Fibroblast of villous mesenchyme (primary cell): ENCODE measurements around the gene ZCCHC8. TPM values are rescaled to one million over a fixed set of nuclear protein-coding genes. Genes with fewer than 3 reads are reported as not detected.
"Not testable (repeated sequence)": the region's sequence is repeated elsewhere in the genome, so short reads cannot be mapped to it uniquely, and the experiment has no call there.

Experiments
- DNase-seq: peaks from one replicate; pipeline ENCODE4 v3.0.0-alpha.2; 2010; ENCODE audit warnings: low read depth
- H3K4me3 ChIP-seq: 2 replicates; pipeline ENCODE4 v1.5.1; 2011; ENCODE audit warnings: low read depth, mild to moderate bottlenecking, low read length
- total RNA-seq: library from RNA; depleted of rRNA; stranded (reverse); fragments of >200 nt; gene quantifications from 2 replicates; pipeline ENCODE4 v1.2.3, GENCODE V29; 2012
- TF ChIP-seq, protein P1 (sequence below): IDR thresholded peaks from 2 replicates; pipeline ENCODE4 v1.5.1; 2012; ENCODE audit warnings: low read depth, mild to moderate bottlenecking, low read length; ENCODE audit not compliant: insufficient read depth

ZCCHC8 gene
- total RNA-seq, 1 donor: 22.5 TPM

DNA sequence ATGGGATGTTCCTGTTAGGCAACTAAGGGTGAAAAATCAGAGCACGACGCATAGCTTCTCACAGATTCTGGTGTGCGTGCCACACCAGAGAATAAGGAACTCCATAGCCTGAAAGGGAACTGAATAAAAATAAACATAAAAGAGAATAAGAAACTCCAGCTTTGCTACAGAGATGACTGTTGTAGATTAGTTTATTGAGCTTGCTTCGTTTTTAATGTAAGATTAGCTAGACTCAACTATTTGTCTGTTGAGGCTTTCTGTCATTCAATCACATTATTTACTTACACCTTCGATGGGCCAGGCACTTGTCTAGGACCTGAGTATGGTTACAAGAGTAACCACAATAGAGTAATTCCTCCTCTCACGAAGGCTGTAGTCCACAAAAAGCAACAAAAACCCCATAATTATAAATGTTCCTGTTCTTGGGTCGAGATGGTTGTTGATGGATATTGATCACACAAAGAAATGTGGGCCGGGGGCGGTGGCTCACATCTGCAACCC is 807 bp upstream of the ZCCHC8 start:
- no peak for DNase-seq
- H3K4me3 ChIP-seq: peak overlapping the region; percentile 98
- TF ChIP-seq, protein P1, sequence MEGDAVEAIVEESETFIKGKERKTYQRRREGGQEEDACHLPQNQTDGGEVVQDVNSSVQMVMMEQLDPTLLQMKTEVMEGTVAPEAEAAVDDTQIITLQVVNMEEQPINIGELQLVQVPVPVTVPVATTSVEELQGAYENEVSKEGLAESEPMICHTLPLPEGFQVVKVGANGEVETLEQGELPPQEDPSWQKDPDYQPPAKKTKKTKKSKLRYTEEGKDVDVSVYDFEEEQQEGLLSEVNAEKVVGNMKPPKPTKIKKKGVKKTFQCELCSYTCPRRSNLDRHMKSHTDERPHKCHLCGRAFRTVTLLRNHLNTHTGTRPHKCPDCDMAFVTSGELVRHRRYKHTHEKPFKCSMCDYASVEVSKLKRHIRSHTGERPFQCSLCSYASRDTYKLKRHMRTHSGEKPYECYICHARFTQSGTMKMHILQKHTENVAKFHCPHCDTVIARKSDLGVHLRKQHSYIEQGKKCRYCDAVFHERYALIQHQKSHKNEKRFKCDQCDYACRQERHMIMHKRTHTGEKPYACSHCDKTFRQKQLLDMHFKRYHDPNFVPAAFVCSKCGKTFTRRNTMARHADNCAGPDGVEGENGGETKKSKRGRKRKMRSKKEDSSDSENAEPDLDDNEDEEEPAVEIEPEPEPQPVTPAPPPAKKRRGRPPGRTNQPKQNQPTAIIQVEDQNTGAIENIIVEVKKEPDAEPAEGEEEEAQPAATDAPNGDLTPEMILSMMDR: no peak

DNA sequence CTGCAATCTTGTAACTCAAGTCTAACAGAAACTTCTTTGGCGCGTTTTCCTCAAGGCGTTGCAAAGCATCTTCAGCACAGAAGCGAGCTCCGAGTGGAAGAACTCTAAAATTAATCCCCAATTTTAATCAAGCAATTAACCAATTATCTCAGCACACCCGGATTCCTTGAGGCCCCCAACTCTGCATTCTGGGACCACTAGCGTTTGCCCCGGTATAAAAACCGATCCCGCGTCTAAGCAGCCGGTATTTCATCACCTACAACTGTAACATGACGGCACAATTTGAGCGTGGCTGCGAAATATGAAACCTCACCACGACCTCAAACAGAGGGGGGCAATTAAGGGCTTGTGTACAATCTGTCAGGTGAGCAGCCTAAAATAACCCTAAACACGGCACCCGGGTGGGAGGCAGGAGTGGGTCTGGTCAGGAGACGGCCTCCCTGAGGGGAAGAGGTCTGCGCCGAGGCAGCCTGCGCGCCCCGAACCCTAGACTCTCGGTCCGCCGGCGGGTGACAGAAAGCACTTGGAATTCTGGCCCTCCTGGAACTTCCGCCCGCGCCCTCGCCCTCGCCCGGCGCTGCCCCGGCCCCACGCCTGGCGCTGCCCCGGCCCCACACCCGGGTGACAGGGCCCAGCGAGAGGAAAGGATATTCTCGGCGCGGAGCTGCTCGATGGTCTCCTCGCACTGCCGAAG is 594 bp downstream of the ZCCHC8 start:
- DNase-seq: peak; percentile 92

GRCh38 chr12:122495258-122495657 is 5.5 kb downstream of the ZCCHC8 start:
- no peak for DNase-seq
- H3K4me3 ChIP-seq: no peak overlapping the region
- TF ChIP-seq, protein P1: no peak

More for the DNA sequence above, 594 bp downstream of the ZCCHC8 start:
- TF ChIP-seq, protein P1: no peak
- H3K4me3 ChIP-seq: peak overlapping the region; percentile 98

GRCh38 chr12:122493222-122493621 is 7.5 kb downstream of the ZCCHC8 start:
- DNase-seq, H3K4me3 ChIP-seq: not testable (repeated sequence)

DNA sequence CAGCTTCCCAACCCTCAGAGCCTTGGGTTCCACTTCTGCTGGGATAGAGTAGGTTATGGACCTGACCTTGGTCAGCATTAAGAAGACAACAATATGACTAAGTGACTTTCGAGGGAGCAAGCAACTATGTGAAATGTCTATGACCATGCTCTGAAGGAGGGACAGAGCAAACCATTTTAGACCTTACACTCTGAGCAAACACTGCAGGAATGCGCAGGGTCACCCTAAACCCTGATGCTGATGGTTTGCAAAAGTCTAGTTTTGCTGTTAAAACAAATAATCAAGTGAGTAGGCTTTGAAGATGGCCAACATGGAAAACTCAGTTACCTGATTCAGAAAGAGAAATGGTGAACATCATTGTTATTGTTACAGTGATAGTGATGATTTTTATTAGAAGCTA is 8.7 kb downstream of the ZCCHC8 start:
- TF ChIP-seq, protein P1: no peak
- no peak overlapping the region for H3K4me3 ChIP-seq
- DNase-seq: no peak

GRCh38 chr12:122489038-122489437 is 11.7 kb downstream of the ZCCHC8 start:
- TF ChIP-seq, protein P1: no peak
- peak; percentile 63 for DNase-seq
- H3K4me3 ChIP-seq: no peak overlapping the region

DNA sequence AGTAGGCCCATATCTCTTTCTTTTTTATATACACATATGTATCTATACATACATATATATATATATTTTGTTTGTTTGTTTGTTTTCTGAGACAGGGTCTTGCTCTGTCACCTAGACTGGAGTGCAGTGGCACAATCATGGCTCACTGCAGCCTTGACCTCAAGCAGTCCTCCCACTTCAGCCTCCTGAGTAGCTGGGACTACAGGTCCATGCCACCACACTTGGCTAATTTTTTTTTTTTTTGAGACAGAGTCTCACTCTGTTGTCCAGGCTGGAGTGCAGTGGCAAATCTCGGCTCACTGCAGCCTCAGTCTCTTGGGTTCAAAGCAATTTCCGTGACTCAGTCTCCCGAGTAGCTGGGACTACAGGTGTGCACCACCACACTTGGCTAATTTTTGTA is 12.9 kb downstream of the ZCCHC8 start:
- H3K4me3 ChIP-seq, DNase-seq: not testable (repeated sequence)

DNA sequence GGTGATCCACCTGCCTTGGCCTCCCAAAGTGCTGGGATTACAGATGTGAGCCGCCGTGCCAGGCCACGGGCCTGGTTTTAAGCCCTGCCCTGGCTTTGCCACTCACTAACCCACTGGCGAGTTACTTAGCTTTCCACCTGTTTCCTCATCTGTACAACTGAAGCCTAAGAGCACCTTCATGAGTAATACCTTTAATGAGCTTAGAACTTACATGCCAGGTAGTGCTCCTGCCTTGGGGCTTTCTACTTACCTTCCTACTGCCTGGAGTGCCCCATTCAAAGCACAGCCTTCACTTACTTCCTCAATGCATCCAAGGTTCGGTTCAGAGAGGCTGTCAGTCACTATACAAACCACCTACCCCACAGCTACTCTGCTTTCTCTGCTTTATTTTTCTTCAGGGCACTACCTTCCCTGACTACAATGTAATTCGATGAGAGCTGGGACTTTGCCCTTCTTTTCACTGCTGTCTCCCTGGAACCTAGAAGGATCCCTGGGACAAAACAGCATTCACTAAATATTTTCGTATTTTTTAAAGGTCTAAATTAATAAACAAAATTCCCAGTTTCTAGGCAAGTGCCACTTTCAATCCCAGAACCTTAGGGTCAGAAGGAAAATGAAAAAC is 13.8 kb downstream of the ZCCHC8 start:
- TF ChIP-seq, protein P1: no peak
- DNase-seq: no peak
- no peak overlapping the region for H3K4me3 ChIP-seq

GRCh38 chr12:122486360-122486759 is 14.4 kb downstream of the ZCCHC8 start:
- peak; percentile 57 for DNase-seq

DNA sequence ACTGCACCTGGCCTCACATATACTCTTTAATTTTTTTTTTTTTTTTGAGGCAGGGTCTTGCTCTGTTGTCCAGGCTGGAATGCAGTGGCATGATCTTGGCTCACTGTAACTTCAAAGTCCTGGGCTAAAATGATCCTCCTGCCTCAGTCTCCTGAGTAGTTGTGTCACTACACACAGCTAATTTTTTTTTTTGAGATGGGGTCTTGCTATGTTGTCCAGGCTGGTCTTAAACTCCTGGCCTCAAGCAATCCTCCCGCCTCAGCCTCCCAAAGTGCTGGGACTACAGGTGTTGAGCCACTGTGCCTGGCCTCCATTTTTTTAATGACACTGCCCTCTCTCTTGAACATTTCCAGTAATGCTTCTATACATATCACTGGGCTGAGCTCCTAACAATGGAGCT is 16.3 kb downstream of the ZCCHC8 start:
- not testable (repeated sequence) for DNase-seq, H3K4me3 ChIP-seq

More at GRCh38 chr12:122486360-122486759, 14.4 kb downstream of the ZCCHC8 start:
- H3K4me3 ChIP-seq: not testable (repeated sequence)
